Measurements from ENCODE around the gene NCK1.
"Not testable (repeated sequence)": the region's sequence is repeated elsewhere in the genome, so short reads cannot be mapped to it uniquely, and the experiment has no call there.

NCK1 gene

DNA sequence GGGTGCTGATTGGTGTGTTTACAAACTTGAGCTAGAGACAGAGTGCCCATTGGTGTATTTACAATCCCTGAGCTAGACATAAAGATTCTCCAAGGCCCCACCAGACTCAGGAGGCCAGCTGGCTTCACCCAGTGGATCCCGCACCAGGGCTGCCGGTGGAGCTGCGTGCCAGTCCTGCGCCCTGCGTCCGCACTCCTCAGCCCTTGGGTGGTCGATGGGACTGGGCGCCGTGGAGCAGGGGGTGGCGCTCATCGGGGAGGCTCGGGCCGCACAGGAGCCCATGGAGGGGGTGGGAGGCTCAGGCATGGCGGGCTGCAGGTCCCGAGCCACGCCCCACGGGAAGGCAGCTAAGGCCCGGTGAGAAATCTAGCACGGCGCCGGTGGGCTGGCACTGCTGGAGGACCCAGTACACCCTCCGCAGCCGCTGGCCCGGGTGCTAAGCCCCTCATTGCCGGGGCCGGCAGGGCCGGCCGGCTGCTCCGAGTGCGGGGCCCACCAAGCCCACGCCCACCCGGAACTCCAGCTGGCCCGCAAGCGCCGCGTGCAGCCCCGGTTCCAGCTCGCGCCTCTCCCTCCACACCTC is 125.5 kb downstream of the NCK1 start:
- DNase-seq (ENCODE audit: low read depth in 2 of 2): not testable (repeated sequence)

DNA sequence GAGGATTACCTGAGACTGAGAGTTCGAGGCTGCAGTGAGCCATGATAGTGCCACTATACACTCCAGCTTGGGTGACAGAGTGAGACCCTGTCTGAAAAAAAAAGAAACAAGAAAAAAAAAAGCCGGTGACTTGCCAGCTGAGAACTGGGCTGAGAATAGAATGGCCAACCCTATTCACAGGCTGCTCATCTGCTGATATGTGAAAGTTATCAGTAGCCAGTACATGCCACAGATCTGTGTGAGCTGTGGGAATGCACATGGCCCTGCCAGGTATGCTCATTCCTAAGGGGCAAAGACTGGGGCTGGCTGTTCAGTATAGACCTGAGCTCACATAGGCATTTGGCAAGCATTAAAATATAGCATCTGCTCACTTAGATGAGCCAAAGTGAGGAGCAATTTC is 126.6 kb downstream of the NCK1 start:
- DNase-seq (ENCODE audit: low read depth in 2 of 2): no peak

DNA sequence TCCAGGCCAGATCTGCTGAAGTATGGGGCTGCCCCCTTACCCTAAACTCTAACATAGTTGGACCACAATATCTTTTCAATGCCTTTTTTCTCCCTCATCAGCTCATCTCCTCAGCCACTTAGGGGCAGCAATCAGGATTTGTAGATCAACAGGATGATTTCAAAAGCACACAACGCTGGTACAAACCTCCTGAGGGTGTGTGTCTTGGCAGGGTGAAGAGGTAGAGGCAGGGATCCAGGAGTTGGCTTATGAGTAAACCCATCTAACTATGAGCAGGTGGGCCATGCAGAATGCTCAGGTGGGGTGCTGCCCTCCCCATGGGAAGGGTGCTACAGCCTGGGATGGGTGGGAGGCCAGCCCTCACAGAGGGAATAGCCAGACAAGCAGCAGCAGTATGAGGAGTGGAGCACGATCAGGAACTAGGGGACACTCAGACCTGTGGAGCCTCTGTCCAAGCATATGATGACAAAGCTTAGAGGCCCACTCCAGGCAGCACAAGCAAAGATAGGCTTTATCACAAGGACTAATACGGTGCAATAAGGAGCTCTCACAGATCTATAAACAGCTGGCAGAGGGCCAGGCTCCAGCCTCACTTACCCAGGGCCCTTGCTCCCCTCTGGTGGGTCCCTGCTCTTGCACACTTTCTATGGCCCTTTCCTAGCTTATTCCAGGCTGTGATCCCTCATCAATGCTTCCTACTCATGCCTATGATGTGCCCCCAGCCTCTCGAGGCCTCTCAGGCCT is 127.9 kb downstream of the NCK1 start:
- DNase-seq (ENCODE audit: low read depth in 2 of 2): no peak

DNA sequence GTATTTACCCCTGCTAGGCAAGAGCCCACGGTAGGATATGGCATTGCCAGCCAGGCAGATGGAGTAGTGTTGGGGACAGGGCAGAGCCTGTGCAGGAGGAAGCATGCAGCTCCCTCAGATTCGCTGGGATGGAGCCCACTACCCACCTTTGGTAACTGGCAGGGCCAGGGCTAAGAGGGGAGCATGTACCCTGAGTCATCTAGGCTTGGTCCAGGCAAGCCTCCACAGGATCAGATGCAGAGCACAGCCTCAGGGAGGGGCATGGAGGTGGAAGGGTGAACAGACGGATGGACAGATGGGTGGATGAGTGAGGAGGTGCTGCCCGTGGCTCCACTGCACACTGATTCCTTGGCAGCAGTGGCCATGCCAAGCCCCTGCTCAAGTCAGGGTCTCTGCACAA is 128.8 kb downstream of the NCK1 start:
- no peak for DNase-seq (ENCODE audit: low read depth in 2 of 2)

DNA sequence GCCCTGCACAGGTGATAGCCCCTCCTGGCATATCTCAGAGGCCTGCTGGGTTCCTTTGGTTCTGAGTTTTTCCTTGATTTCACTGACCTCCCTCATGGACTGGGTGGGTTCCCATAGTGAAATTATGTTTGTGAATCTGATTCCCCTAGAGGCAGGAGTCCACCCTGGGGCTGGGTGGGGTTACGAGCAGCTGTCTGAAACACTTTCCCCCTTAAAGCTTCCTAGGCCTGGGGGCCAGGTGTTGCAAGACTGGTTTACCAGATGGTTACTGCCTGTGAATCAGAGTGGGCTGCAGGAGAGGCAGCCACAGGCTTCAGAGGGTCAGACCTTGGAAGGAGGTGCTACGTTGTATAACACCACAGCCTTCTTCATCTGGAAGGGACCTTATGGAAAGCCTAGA is 130.1 kb downstream of the NCK1 start:
- no peak for DNase-seq (ENCODE audit: low read depth in 2 of 2)

DNA sequence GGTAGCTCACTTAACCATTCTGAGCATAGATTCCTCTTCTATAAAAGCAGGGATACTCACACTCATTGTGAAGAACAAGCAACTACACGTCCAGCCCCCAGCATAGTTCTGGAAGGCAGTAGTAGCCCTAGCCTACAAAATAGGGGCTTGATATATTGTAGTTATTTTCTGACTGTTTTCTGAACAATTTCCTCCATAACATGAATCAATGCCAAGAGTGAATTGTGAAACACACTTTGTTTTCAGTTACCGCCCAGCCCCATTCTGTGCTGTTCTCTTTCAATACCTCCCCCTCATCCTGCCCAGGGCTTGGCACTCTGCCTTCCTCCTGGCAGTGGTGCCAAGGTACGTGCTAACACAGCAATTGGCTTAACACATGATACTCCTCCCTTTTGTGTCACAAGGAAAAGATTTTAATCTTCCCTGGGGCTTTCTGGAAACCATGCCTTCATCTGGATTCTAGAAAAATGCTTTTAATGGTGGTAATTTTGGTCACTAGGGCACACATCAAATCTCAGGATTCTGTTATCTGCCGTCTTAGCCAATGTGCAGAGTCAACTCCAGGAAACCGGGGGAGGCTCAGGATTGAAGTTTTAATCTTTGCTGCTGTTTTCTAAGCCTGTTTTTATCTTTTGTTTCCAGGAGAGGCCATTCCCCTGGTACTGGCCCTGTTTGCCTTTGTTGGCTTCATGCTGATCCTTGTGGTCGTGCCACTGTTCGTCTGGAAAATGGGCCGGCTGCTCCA is 132.9 kb downstream of the NCK1 start:
- DNase-seq (ENCODE audit: low read depth in 2 of 2): no peak

DNA sequence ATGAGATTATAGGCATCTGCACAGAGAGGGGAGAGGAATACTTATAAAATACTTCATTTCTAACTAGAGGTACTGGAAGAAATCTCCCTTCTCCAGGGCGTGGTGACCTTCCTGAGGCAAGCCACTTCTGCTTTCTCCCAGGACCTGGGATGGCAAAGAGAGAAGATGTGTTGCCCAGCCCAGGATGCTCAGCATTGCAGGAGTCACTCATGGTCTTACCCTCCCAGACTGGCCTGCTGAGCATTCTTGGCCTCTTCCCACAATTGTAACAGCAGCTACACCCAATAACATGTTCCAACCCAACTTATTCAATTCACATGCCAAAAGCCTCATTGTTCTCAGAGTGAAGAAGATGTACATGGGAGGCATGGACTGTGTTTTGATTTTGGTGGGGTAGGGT is 133.6 kb downstream of the NCK1 start:
- DNase-seq (ENCODE audit: low read depth in 2 of 2): no peak
